Cardiac fibroblast (primary cell): Measurements from ENCODE around the gene RIN1.

Source experiments
- DNase-seq, 2 donors: peaks; one replicate each; pipeline versions ENCODE4 v3.0.0 to v3.0.0-alpha.2; 2010; ENCODE audit warnings: low read depth in 2 of 2
- H3K4me3 ChIP-seq, 2 donors: replicated peaks in 1 of 2; 1 replicate in 1 of 2; 2 replicates in 1 of 2; pipeline ENCODE4 v1.5.1; 2011; ENCODE audit warnings: low read depth in 2 of 2, low read length in 2 of 2, mild to moderate bottlenecking in 2 of 2, moderate library complexity in 1 of 2
- CTCF ChIP-seq: IDR thresholded peaks from one replicate; pipeline ENCODE4 v1.5.1; 2011; ENCODE audit warnings: low read depth, mild to moderate bottlenecking, low read length, inconsistent platforms

Gene RIN1

GRCh38 chr11:66282468-66283455 lies 53.5 kb downstream of the RIN1 start:
- no peak overlapping the region for H3K4me3 ChIP-seq
- TF ChIP-seq CTCF: peak; percentile 97
- DNase-seq: peak; percentile 96 to 97
